GM19397 (cell line): ENCODE measurements around the gene LRRIQ1.
"Not testable (repeated sequence)": the region's sequence is repeated elsewhere in the genome, so short reads cannot be mapped to it uniquely, and the experiment has no call there.

Experiments
- ATAC-seq: cut with Tn5 transposase; IDR thresholded peaks from one replicate; pipeline ENCODE4 v1.9.1; 2021; ENCODE audit warnings: mild to moderate bottlenecking, moderate library complexity; ENCODE audit not compliant: unreplicated experiment

LRRIQ1 gene, protein sequence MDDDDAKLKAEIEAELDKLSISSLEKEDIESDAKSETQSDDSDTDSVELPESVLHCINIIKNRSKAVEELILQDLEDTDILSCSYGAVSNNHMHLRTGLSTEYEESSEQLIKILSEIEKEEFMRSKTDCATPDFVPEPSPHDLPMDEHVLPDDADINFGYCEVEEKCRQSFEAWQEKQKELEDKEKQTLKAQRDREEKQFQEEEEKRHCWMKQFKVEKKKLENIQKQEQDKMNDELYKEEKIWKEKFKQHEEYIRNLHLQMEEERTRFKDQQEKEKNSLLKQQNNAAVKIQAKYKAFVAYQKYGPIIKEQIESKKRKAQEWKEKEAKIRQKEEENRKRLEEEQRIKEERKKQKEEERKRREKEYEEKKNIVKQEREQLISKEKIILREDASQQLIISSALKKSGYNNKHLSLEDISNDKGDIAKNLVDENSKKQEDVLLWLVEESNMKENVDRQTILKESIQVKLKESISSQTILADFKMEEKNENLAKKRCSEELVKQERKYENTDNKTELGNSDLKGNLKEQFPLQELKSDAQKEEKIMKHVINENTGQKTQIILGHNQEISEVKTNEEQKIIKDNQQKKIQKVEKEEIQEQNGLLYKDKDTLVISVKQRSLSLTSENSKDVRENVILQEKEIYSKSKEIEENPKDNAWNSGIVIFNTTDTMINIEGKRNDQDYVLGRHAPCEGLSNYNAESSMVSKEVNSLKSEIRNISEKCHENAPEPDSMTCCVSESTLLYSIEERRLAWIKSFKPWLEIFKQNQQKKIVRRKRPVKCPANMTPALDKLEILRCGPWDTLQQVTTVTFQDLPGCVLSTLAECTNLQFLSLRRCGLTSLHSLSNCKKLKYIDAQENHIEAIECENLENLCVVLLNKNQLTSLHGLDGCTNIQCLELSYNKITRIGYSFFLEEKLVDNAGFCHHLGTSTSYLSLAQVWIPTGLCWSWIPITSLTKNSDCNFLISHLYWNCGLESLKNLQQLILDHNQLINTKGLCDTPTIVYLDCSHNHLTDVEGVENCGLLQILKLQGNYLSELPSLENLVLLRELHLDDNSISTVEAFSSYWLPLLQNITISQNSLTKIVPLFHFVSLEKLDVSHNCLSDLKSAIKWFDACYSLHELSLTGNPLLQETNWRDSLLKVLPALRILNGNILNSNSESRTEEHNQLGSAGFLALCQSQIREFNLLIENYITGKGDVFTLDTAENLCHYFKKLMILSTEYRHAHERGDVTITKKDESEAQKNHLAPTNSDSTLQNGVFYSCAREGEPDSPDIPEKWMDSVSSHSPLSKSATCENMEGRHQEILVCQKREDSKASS (N-terminal part only)

DNA sequence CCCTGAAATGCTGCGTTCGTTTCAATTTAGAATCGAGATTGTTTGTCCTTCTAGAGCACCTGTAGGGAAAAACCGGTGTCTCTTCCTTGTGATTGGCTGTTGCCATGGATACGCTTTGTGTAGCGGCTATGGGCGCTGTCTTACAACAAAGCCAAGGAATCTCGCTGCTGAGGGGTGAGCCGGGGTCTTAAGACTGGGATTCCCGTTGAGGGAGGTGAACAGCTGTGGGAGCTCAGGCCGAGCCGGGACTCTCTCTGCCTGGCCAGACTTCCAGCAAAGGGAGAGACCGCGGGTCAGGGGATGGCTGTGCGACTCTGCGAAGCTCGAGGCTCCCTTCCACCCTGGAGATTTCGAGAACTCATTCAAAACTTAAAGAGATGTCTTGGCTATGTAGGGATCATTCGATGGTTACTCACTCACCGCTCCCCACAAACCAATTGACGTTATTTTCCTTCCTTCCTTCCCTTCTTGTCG lies at the start of gene LRRIQ1, which contains the start of gene TSPAN19:
Gene LRRIQ1, plus strand, starts transcription at position 118 of the 474 bp plus-strand sequence. CDS start 1,826 bp downstream, outside the sequence.
Gene TSPAN19, minus strand, starts transcription at position 44 of the 474 bp plus-strand sequence. CDS start 6,331 bp downstream, outside the sequence.
- peak; percentile 97 for ATAC-seq

DNA sequence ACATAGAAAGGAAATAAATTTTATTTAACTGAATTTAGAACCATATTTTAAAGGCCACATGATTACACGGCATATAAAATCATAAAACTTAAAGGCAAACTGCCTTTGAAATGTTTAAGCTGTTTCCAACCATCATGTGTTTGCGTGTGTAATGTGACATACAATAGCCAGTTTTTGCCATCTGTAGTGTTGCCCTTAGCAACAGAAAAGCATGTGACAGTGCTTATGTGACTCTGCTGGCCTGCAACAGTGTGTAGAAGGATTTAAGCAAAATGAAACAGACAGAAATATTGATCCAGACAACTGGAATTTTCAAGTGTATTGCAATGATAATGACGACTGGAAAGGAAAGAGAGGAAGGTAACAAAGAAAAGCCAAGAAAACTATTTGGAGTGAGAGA lies 49.6 kb upstream of the LRRIQ1 start:
- ATAC-seq, result no peak

DNA sequence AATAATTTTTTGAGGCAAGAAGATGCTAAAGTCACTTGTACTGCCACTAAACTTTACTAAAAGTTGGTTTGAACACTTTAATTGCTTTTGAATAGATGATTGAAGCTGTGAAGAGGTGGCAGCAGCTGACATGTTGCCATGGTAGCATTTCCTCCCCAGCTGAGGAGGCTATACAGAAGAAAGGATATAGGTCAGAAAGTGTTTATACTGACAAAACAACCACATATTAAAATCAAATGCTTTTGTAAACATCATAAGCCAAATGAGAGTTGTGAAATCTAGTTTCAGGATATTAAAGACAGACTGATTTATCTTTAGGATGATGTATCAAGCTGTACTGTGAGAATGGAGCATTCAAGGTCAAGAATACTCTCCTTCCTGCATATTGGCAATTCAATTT lies 41.7 kb upstream of the LRRIQ1 start:
- ATAC-seq, result no peak

DNA sequence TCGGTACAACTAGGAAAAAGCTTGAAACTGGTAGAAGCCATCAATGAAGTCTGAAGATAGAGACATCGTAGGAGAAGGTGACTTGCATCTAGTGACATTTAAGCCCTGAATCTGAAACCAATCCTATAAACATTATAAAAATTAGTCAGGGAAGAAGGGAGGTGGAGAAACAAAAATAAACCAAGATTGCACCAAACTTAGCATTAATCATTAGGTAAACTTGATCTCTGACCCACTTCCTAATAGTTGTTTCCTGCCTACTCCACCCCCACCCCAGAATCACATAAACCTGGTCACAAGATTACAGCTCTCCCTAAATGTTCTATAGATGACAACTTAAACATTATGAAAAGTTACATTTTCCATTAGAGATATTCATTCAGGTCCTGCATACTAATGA lies 40.5 kb upstream of the LRRIQ1 start:
- no peak for ATAC-seq

DNA sequence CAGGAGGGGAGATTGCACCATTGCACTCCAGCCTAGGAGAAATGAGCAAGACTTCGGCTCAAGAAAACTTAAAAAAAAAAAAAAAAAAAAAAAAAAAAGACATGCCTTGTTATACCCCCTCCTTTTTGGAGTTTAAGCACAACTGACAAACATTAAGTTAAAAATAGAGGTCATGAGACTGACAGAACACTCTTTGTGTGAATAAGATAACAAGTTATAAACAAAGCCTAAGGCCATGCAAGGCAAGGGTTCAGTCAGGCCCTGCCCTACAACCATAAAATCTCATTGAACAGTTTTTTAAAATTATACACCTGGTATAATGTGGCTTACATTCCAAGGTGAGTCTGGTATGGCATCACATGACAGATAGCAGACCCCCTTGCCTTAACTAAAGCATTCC lies 39.4 kb upstream of the LRRIQ1 start:
- ATAC-seq, result no peak

DNA sequence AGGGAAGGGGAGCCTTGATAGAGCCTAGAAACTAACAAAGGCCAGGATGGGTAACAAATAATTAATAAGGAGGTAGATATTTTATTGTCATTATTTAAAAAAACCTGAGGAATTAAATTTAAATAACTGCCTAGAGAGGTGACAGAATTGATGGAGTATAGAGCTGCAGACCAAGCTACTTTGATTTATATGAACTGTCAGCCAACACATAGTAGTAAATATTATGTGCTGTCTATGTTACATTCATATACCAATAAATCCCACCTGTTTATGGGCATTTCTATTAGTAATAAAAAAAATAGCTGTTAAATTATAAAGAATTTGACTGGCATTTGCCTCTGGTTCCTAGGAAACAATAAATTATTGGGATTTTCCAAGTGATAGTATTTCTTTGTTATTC lies 37.8 kb upstream of the LRRIQ1 start:
- no peak for ATAC-seq

DNA sequence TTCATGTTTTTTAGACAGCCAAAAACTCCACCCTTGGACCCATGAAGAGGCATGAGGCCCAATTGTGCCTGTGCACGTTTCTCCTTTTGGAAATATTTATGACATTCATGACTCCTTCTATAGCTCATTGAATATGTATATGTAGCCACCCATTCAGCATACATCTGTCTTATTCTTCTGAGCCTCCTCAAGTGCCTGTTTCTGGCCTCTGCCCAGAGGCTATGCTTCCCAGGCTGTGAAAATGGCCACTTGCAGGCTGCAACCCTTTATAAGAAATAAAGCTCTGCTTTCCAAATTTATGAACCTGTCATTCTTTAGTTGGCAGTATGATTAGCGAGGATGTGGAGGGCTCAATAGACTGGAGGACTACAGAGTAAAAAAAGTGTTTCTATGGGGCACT lies 35.4 kb upstream of the LRRIQ1 start:
- no peak for ATAC-seq

DNA sequence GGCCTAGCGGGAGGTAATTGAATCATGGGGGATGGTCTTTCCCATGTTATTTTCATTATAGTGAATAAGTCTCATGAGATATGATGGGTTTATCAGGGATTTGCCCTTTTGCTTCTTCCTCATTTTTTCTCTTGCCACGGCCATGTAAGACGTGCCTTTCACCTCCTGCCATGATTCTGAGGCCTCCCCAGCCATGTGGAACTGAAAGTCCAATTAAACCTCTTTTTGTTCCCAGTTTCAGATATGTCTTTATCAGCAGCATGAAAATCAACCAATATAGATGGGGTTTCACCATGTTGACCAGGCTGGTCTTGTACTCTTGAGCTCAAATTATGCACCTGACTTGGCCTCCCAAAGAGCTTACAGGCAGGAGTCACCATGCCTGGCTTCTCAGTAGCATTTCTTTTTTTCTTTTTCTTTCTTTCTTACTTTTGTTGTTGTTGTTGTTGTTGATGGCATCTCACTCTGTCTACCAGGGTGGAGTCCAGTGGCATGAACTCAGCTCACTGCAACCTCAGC lies 33.3 kb upstream of the LRRIQ1 start:
- ATAC-seq, result no peak

DNA sequence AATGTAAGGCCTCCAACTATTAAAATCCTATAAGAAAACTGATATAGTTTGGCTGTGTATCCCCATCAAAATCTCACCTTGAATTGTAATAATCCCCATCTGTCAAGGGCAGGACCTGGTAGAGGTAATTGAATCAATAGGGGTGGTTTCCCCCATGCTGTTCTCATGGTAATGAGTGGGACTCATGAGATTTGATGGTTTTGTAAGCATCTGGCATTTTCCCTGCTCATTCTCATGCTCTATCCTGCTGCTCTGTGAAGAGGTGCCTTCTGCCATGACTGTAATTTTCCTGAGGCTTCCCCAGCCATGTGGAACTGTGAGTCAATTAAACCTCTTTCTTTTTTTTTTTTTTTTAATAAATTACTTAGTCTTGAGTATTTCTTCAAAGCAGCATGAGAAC lies 31.9 kb upstream of the LRRIQ1 start:
- no peak for ATAC-seq

DNA sequence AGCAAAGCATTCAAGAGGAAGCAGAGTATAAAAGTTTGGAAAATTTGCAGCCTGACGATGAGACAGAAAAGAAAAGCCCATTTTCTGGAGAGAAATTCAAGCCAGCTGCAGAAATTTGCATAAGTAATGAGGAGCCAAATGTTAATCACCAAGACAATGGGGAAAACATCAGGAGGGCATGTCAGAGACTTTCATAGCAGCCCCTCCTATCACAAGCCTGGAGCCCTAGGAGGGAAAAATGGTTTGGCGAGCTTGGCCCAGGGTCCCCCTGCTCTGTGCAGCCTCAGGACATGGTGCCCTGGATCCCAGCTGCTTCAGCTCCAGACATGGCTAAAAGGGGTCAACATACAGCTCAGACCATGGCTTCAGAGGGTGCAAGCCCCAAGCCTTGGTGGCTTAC lies 31.1 kb upstream of the LRRIQ1 start:
- ATAC-seq, result not testable (repeated sequence)

DNA sequence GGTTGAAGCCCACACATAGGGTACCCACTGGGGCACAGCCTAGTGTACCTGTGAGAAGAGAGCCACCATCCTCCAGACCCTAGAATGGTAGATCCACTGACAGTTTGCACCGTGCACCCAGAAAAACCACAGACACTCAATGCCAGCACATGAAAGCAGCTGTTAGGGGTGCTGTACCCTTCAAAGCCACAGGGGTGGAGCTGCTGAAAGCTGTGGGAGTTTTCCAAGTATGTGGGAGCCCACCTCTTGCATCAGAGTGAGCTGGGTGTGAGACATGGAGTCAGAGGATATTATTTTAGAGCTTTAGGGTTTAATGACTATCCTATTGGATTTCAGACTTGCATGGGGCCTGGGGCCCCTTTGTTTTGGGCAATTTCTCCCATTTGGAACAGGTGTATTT lies 30.5 kb upstream of the LRRIQ1 start:
- ATAC-seq, result no peak

DNA sequence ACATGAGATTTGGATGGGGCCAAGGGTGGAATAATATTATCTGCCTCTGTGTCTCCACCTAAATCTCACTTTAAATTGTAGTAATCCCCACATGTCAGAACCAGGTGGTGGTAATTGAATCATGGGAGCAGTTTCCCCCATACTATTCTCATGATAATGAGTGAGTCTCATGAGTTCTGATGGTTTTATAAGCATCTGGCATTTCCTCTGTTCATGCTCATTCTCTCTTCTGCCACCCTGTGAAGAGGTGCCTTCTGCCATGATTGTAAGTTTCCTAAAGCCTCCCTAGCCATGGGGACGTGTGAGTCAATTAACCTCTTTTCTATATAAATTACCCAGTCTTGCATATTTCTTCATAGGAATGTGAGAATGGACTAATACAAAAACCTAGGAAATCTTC lies 29.9 kb upstream of the LRRIQ1 start:
- no peak for ATAC-seq

DNA sequence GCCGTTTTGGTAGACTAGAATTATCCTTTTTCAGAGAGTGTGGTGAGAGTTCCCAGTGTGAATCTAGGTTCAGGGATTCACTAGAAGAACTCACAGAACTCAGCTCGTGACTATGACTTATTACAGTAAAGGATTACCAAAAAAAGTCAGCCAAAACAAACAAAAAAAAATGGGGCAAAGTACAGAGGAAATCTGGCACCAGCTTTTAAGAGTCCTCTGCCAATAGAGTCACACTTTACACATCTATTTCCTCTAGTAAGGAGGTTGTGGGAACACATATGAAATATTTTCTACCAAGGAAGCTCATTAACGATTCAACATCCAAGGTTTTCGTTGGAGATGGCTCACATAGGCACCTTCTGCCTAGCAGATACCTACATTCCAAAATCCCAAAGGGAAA lies 28.3 kb upstream of the LRRIQ1 start:
- no peak for ATAC-seq

DNA sequence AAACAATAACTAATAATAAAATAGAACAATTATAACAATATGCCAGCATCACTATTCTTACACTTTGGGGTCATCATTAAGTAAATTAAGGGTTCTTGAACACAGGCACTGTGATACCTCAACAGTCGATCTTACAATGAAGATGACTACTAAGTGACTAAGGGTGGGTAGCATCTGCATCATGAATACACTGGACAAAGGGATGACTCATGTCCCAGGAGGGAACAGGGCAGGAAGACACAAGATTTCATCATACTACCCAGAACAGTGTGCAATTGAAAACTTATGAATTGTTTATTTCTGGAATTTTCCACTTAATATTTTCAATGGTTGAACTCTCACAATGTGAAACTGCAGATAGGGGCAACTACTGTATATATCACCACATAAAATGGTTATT lies 19.7 kb upstream of the LRRIQ1 start:
- ATAC-seq, result no peak

DNA sequence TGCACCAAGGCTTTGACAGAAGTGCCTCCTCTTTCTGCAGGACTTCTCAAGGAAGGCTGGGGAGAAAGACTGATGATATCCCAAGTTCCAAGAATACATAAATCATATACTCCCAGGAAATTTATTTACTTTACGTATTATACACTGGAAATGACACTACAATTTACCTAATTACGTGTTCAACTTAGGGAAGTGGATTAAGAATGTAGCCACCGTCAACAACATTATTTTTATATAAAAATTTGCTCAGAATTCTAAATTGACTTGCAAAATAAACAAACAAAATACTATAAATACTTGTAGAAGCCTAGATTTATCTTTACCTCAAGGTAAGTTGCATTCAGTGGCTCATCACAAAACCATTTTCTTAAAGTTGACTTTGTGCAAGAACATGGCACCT lies 19.0 kb upstream of the LRRIQ1 start:
- no peak for ATAC-seq

DNA sequence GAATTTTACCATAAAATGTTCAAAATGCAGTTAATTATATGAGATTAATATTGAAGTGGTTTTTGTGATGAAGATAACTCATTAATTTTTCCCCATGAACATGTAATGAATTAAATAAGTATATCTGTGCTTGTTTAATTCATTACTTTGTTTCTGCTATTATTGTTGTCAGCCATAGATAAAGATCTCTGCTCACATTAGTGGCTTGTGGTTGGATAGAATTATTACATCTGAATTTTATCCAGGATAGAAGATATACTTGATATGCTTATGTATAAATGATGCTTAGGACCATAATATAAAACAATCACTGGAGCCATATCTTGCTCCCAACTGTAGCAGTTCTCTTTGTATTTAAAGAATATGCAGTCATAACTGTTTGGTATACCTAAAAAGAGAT lies 18.5 kb upstream of the LRRIQ1 start:
- no peak for ATAC-seq

DNA sequence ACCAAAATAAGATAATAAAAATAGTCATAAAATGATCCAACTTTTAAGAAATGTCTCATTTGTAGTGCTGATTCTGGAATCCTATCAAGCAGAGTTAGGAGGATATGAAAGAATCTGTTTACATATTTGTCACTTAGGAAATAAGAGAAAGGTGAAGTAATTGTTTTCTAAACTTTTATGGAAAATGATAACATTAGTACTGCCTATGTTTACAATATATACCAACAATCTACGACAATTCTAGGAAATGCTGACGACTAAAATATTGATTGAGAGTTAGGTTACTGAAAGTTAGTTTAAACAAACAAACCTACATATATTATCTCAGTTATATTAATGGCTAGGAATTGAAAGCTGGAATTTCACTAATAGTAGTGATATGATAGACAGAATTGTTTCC lies 18.1 kb upstream of the LRRIQ1 start:
- no peak for ATAC-seq

DNA sequence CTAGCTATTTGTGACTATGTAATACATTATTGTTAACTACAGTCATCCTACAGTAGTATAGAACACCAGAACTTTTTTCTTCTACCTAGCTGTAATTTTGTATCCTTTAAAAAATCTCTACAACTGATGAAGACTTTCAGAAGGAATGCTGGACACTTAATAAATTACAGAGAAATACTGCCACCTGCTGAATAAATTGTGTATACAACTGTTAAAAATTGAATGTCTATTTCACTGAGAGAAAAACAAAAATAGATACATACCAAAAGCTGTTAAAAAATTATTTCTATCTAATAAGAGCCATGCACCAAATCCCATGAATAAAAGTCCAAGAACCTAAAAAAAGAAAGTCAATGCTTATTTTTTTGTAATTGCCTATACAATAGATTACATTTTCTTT lies 6.7 kb upstream of the LRRIQ1 start:
- ATAC-seq, result no peak

DNA sequence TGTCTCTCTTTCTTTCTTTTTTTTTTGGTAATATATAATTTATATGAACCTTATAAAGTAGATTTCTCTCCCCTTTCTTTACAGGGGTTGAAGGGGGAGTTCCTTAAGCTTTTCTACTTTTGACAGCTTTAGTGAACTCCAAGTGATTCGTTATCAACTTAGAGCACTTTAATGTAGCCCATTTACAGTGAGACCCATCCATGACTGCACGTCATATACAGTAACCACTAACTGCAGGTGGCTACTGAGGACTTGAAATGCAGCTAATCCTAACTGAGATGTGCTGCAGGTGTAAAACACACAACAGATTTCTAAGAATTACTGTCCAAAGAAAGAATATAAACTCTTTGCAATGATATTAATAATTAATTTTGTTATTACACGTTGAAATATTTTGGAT lies 582 bp downstream of the LRRIQ1 start:
- ATAC-seq, result no peak

DNA sequence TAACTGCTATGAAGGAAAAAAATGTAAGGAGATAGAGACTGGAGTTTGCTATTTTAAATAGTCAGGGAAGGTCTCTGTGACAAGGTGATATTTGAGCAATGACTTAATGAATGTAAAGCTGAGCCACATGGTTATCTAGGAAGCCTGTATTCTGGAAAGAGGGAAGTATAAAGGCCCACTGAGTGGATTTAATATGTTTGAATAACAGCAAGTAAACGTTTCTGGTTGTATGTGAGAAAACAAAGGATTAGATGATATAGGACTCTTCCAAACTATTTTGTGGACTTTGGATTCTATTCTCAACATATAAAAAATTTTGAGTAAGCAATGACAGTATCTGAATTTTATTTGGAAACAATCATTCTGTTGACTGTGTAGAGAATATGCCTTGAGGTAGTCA lies 5.2 kb downstream of the LRRIQ1 start:
- no peak for ATAC-seq

DNA sequence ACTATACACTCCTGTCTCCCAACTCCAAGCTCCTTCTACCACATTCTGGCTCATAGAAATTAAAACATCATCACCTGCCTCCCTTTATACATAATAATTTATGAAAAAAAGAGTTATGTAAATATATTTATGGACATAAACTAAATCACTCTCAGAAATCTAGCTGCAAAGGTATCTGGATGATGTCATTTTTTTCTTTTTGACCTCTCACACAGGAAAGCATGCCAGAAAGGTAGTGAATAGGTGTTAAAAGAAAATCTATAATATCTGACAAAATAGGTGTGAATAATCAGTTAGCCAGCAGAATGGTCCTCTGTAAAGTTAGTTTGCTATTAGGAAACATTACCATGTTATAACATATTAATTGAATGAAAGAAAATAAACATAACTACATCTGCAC lies 7.7 kb downstream of the LRRIQ1 start:
- ATAC-seq, result no peak
